ENCODE measurements around the gene SUPT4H1.

SUPT4H1 gene

GRCh38 chr17:58302171-58302918 is 49.7 kb downstream of the SUPT4H1 start:
- H4K20me1 ChIP-seq (ENCODE audit: insufficient read depth, low read length) = no peaks in the 10 kb centered on the region
- TF ChIP-seq EZH2phosphoT487 (IDR thresholded peaks at IDR 0.05; ENCODE audit: low read depth) = no peak
- no peak for TF ChIP-seq CTCF (IDR thresholded peaks at IDR 0.05; ENCODE audit: low read depth, low read length)
- H3K4me3 ChIP-seq (ENCODE audit: low read length) = no peak overlapping the region
- H3K9ac ChIP-seq (ENCODE audit: low read length) = no peak overlapping the region
- H2AFZ ChIP-seq (ENCODE audit: low read depth, low read length) = no peak overlapping the region
- H3K36me3 ChIP-seq (replicated peaks; ENCODE audit: low read depth, low read length) = peaks cover 3% of the 10 kb centered on the region
- H3K4me1 ChIP-seq (ENCODE audit: low read length) = peaks cover 7% of the 10 kb centered on the region
- no peaks in the 10 kb centered on the region for H3K79me2 ChIP-seq (ENCODE audit: low read length)
- no peak overlapping the region for H3K27ac ChIP-seq (ENCODE audit: low read length)
- peaks cover 11% of the 10 kb centered on the region; the same call in 1 of the 2 replicates for H3K27me3 ChIP-seq (ENCODE audit: low read depth, low read length)
- no peak overlapping the region for H3K4me2 ChIP-seq (ENCODE audit: low read length)
- H3K9me3 ChIP-seq (ENCODE audit: insufficient read depth, low read length) = no peaks in the 10 kb centered on the region

GRCh38 chr17:58301504-58302150 is 50.4 kb downstream of the SUPT4H1 start:
- no peak overlapping the region for H3K27ac ChIP-seq (ENCODE audit: low read length)
- no peak overlapping the region for H2AFZ ChIP-seq (ENCODE audit: low read depth, low read length)
- no peaks in the 10 kb centered on the region for H3K9me3 ChIP-seq (ENCODE audit: insufficient read depth, low read length)
- H4K20me1 ChIP-seq (ENCODE audit: insufficient read depth, low read length) = no peaks in the 10 kb centered on the region
- H3K4me2 ChIP-seq (ENCODE audit: low read length) = no peak overlapping the region
- H3K4me3 ChIP-seq (ENCODE audit: low read length) = no peak overlapping the region
- peaks cover 11% of the 10 kb centered on the region; the same call in 1 of the 2 replicates for H3K27me3 ChIP-seq (ENCODE audit: low read depth, low read length)
- H3K4me1 ChIP-seq (ENCODE audit: low read length) = peaks cover 7% of the 10 kb centered on the region
- H3K79me2 ChIP-seq (ENCODE audit: low read length) = no peaks in the 10 kb centered on the region
- peaks cover 3% of the 10 kb centered on the region for H3K36me3 ChIP-seq (replicated peaks; ENCODE audit: low read depth, low read length)
- TF ChIP-seq CTCF (IDR thresholded peaks at IDR 0.05; ENCODE audit: low read depth, low read length) (no peak), EZH2phosphoT487 (IDR thresholded peaks at IDR 0.05; ENCODE audit: low read depth) (no peak)
- no peak overlapping the region for H3K9ac ChIP-seq (ENCODE audit: low read length)

GRCh38 chr17:58300336-58300735 is 51.7 kb downstream of the SUPT4H1 start:
- Histone ChIP-seq H3K4me3 (ENCODE audit: low read length) (no peak overlapping the region), H3K9ac (ENCODE audit: low read length) (no peak overlapping the region), H3K4me2 (ENCODE audit: low read length) (no peak overlapping the region), H3K4me1 (ENCODE audit: low read length) (peaks cover 7% of the 10 kb centered on the region), H3K79me2 (ENCODE audit: low read length) (no peaks in the 10 kb centered on the region), H3K27me3 (ENCODE audit: low read depth, low read length) (peaks cover 11% of the 10 kb centered on the region; the same call in 1 of the 2 replicates), H3K9me3 (ENCODE audit: insufficient read depth, low read length) (no peaks in the 10 kb centered on the region), H4K20me1 (ENCODE audit: insufficient read depth, low read length) (no peaks in the 10 kb centered on the region), H3K27ac (ENCODE audit: low read length) (no peak overlapping the region), H2AFZ (ENCODE audit: low read depth, low read length) (no peak overlapping the region), H3K36me3 (replicated peaks; ENCODE audit: low read depth, low read length) (peaks cover 3% of the 10 kb centered on the region)
- TF ChIP-seq CTCF (IDR thresholded peaks at IDR 0.05; ENCODE audit: low read depth, low read length) (no peak), EZH2phosphoT487 (IDR thresholded peaks at IDR 0.05; ENCODE audit: low read depth) (no peak)

All from OCI-LY3 (cell line).